ENCODE measurements around the gene RUFY4. TPM values are rescaled to one million over a fixed set of nuclear protein-coding genes. Genes with fewer than 3 reads are reported as not detected.

Gene RUFY4
- total RNA-seq, 1 experiment from 2014 or later: 0.21 TPM

DNA sequence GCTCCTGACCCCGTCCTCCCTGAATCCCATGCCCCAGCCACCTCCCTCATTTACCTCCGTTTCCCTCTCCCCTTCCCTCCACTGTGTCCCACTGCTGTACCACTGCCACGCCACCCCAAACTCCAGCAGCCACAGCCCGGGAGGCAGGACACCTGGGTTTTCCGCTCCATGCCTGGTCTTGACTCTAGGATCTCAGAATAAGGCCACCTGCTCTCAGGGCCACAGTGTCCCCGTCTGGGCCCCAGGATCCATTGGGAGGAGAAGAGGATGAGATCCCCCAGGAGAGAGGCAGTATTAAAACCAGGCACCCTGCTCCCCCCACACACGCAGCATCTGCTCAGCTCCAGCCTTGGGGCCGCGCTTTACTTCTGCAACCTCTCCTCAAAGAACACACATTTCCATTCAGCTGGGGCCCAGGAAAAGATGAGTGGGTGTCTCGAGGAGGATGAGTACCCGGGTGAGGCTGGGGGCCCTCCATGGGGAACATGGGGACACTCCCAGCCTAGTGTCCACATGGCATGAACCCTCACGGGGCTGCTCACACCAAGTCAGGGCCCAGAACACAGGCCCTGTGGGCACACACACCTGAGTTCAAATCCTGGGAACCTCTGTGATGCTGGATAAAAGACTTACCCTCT lies 33.5 kb upstream of the RUFY4 start:
- H3K27me3 Mint-ChIP-seq (ENCODE audit: unreplicated experiment): peaks cover 45% of the 10 kb centered on the region
- H3K36me3 Mint-ChIP-seq (ENCODE audit: insufficient read depth, unreplicated experiment): no peaks in the 10 kb centered on the region
- no peak for DNase-seq
- no peak overlapping the region for H3K27ac Mint-ChIP-seq (ENCODE audit: unreplicated experiment)
- intact Hi-C loops (cut with micrococcal nuclease; ENCODE audit: unreplicated experiment): loop anchor here (2.0 kb wide), 1 partner anchor 251 kb away; no protein-coding TSS in a partner anchor
- CTCF ChIA-PET: no interaction called here
- no peaks in the 10 kb centered on the region for H3K4me1 Mint-ChIP-seq (ENCODE audit: low read depth, unreplicated experiment)
- no peak overlapping the region for H3K4me3 Mint-ChIP-seq (ENCODE audit: low read depth, unreplicated experiment)
- BruUV-seq (replicated peaks): no TSS peak
- TF ChIP-seq, protein P1, sequence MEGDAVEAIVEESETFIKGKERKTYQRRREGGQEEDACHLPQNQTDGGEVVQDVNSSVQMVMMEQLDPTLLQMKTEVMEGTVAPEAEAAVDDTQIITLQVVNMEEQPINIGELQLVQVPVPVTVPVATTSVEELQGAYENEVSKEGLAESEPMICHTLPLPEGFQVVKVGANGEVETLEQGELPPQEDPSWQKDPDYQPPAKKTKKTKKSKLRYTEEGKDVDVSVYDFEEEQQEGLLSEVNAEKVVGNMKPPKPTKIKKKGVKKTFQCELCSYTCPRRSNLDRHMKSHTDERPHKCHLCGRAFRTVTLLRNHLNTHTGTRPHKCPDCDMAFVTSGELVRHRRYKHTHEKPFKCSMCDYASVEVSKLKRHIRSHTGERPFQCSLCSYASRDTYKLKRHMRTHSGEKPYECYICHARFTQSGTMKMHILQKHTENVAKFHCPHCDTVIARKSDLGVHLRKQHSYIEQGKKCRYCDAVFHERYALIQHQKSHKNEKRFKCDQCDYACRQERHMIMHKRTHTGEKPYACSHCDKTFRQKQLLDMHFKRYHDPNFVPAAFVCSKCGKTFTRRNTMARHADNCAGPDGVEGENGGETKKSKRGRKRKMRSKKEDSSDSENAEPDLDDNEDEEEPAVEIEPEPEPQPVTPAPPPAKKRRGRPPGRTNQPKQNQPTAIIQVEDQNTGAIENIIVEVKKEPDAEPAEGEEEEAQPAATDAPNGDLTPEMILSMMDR (IDR thresholded peaks at IDR 0.05; ENCODE audit: unreplicated experiment): no peak
- no peaks in the 10 kb centered on the region for H3K9me3 Mint-ChIP-seq (ENCODE audit: low read depth, unreplicated experiment)

DNA sequence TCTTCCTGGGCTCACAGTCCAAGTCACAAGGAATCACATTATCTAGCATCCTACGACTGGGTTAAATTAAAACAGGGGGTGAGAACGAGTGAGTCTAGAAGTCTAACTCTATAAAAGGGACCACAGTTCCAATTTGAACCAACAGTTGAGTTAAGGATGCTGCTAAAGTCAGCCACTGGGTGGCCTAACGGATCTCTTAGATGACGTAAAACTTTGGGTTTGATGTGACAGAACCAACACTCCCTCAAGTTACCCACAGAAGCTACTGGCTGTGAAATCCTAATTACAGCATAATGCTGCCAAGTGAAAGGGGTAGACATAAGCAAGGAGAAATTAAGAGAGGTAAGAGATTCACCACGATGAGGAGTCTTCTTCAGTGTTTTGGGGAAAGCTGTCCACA lies 32.7 kb upstream of the RUFY4 start:
- BruUV-seq (replicated peaks): no TSS peak
- Mint-ChIP-seq H3K4me3 (ENCODE audit: low read depth, unreplicated experiment) (no peak overlapping the region), H3K9me3 (ENCODE audit: low read depth, unreplicated experiment) (no peaks in the 10 kb centered on the region), H3K36me3 (ENCODE audit: insufficient read depth, unreplicated experiment) (no peaks in the 10 kb centered on the region), H3K27ac (ENCODE audit: unreplicated experiment) (no peak overlapping the region), H3K27me3 (ENCODE audit: unreplicated experiment) (peaks cover 53% of the 10 kb centered on the region), H3K4me1 (ENCODE audit: low read depth, unreplicated experiment) (no peaks in the 10 kb centered on the region)
- intact Hi-C loops (cut with micrococcal nuclease; ENCODE audit: unreplicated experiment): loop anchor here (2.0 kb wide), 1 partner anchor 252 kb away; no protein-coding TSS in a partner anchor
- TF ChIP-seq, protein P1 (IDR thresholded peaks at IDR 0.05; ENCODE audit: unreplicated experiment): no peak
- CTCF ChIA-PET: interaction anchor here (1.3 kb wide), 1 partner anchor 250 kb away, joined by 5 read pairs; no protein-coding TSS in a partner anchor
- DNase-seq: no peak

DNA sequence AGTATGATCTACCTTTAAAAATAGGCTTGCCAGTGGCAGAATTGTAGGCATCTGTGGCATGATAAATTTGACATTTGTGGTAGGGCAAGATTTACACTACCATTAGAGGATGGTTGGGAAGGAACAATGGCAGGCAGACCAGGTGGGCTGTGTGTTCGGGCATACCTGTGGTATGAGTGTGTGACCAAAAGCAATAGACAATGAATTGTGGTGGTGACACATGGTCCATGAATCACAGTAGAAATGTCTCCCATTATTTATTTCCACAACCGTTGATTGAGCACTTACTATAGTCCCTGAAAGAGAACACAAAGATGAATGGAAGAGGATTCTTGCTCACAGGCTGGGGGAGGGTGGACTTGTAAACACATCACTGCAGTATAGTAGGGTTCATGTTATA lies 29.9 kb upstream of the RUFY4 start:
- DNase-seq: no peak
- Mint-ChIP-seq H3K27me3 (ENCODE audit: unreplicated experiment) (peaks cover 80% of the 10 kb centered on the region), H3K4me3 (ENCODE audit: low read depth, unreplicated experiment) (no peak overlapping the region), H3K4me1 (ENCODE audit: low read depth, unreplicated experiment) (no peaks in the 10 kb centered on the region), H3K36me3 (ENCODE audit: insufficient read depth, unreplicated experiment) (no peaks in the 10 kb centered on the region), H3K27ac (ENCODE audit: unreplicated experiment) (no peak overlapping the region), H3K9me3 (ENCODE audit: low read depth, unreplicated experiment) (no peaks in the 10 kb centered on the region)
- TF ChIP-seq, protein P1 (IDR thresholded peaks at IDR 0.05; ENCODE audit: unreplicated experiment): no peak
- no TSS peak for BruUV-seq (replicated peaks)
- CTCF ChIA-PET: no interaction called here
- intact Hi-C loops (cut with micrococcal nuclease; ENCODE audit: unreplicated experiment): no loop called here

DNA sequence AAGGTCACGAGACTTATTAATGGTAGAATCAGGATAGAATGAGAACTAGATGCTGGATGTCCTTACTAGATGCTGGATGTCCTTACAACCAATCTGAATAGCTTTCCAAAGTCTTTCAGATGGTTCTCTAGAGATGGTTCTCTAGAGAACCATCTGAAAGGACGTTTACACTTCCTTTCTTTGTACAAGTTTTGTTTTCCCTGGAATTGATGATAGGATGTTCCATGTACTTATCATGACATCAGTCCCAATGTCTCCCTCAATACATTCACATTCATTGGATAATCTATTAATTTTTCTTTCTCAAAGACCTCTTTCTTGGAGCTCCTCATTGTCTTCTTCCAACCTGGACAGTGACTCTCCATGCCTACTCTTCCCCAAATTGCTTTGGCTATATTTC lies 28.2 kb upstream of the RUFY4 start:
- no peaks in the 10 kb centered on the region for H3K4me1 Mint-ChIP-seq (ENCODE audit: low read depth, unreplicated experiment)
- no peak for DNase-seq
- H3K4me3 Mint-ChIP-seq (ENCODE audit: low read depth, unreplicated experiment): no peak overlapping the region
- H3K36me3 Mint-ChIP-seq (ENCODE audit: insufficient read depth, unreplicated experiment): no peaks in the 10 kb centered on the region
- TF ChIP-seq, protein P1 (IDR thresholded peaks at IDR 0.05; ENCODE audit: unreplicated experiment): no peak
- CTCF ChIA-PET: interaction anchor here (1.4 kb wide), 1 partner anchor 255 kb away, joined by 3 read pairs; no protein-coding TSS in a partner anchor
- BruUV-seq (replicated peaks): no TSS peak
- no peak overlapping the region for H3K27ac Mint-ChIP-seq (ENCODE audit: unreplicated experiment)
- H3K27me3 Mint-ChIP-seq (ENCODE audit: unreplicated experiment): peaks cover 83% of the 10 kb centered on the region
- intact Hi-C loops (cut with micrococcal nuclease; ENCODE audit: unreplicated experiment): no loop called here
- no peaks in the 10 kb centered on the region for H3K9me3 Mint-ChIP-seq (ENCODE audit: low read depth, unreplicated experiment)
